H1 (cell line): ENCODE data around the gene ILDR2.

Experiments used
- TCF12 ChIP-seq: IDR thresholded peaks from 2 replicates; pipeline ENCODE4 v1.6.1; 2011; ENCODE audit warnings: low read depth, mild to moderate bottlenecking, low read length
- YY1 ChIP-seq: IDR thresholded peaks from 2 replicates; pipeline ENCODE4 v1.6.1; 2011; ENCODE audit warnings: low read depth, mild to moderate bottlenecking, low read length
- TF ChIP-seq, protein P1 (sequence below), 3 experiments: IDR thresholded peaks; 1 replicate in 2 of 3; 2 replicates in 1 of 3; pipeline versions ENCODE4 v1.5.1 to v1.6.1; 2011; ENCODE audit warnings: low read length in 3 of 3, mild to moderate bottlenecking in 3 of 3, inconsistent platforms in 2 of 3, low read depth in 1 of 3, moderate library complexity in 1 of 3; ENCODE audit not compliant: insufficient read depth in 1 of 3; ENCODE audit errors: control extremely low read depth in 1 of 3

DNA sequence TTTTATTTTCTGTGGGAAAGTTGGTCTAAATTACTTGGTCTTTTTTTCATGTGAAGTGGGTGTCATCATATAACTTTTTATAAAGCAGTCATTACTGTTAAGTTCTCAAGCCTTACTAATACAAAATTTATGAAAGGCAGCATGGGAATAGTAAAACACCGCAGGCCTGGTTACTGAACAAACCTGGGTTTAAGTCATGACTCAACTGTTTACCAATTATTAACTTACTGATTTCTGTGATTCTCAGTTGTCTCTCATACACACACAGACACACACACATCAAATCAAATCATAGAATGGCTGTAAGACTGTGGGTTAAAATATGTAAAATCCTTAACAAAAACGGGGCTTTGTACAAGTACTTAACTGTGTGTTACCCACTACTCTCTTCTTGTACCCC lies 28.4 kb upstream of the ILDR2 start:
- TF ChIP-seq, protein P1, sequence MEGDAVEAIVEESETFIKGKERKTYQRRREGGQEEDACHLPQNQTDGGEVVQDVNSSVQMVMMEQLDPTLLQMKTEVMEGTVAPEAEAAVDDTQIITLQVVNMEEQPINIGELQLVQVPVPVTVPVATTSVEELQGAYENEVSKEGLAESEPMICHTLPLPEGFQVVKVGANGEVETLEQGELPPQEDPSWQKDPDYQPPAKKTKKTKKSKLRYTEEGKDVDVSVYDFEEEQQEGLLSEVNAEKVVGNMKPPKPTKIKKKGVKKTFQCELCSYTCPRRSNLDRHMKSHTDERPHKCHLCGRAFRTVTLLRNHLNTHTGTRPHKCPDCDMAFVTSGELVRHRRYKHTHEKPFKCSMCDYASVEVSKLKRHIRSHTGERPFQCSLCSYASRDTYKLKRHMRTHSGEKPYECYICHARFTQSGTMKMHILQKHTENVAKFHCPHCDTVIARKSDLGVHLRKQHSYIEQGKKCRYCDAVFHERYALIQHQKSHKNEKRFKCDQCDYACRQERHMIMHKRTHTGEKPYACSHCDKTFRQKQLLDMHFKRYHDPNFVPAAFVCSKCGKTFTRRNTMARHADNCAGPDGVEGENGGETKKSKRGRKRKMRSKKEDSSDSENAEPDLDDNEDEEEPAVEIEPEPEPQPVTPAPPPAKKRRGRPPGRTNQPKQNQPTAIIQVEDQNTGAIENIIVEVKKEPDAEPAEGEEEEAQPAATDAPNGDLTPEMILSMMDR (IDR thresholded peaks at IDR 0.05; ENCODE audit: control extremely low read depth in 1 of 3, insufficient read depth in 1 of 3, low read depth in 1 of 3, low read length in 3 of 3), result no peak
- no peak for TF ChIP-seq YY1
- TF ChIP-seq TCF12, result no peak
